Skeletal muscle tissue (tissue), 4 donors: ENCODE results near the gene FAM193B. TPM values are rescaled to one million over a fixed set of nuclear protein-coding genes. Genes with fewer than 3 reads are reported as not detected.

Experiments used
- H3K27ac ChIP-seq: one replicate; pipeline ENCODE4 v1.7.0; 2013; ENCODE audit warnings: mild to moderate bottlenecking, low read depth, low read length, inconsistent platforms
- H3K27me3 ChIP-seq, 3 donors: one replicate each; pipeline ENCODE4 v1.7.0; 2013; ENCODE audit warnings: low read length in 3 of 3; ENCODE audit not compliant: control insufficient read depth in 3 of 3, insufficient read depth in 3 of 3
- H3K36me3 ChIP-seq, 3 donors: one replicate each; pipeline ENCODE4 v1.7.0; 2013; ENCODE audit warnings: low read length in 3 of 3; ENCODE audit not compliant: control insufficient read depth in 3 of 3, insufficient read depth in 3 of 3
- H3K4me1 ChIP-seq, 3 donors: one replicate each; pipeline ENCODE4 v1.7.0; 2013; ENCODE audit warnings: low read length in 3 of 3, mild to moderate bottlenecking in 3 of 3; ENCODE audit not compliant: control insufficient read depth in 3 of 3, insufficient read depth in 3 of 3
- H3K4me3 ChIP-seq, 3 donors: one replicate each; pipeline ENCODE4 v1.7.0; 2013; ENCODE audit warnings: low read length in 3 of 3
- H3K9ac ChIP-seq, 3 donors: one replicate each; pipeline ENCODE4 v1.7.0; 2013; ENCODE audit warnings: low read length in 3 of 3, mild to moderate bottlenecking in 3 of 3, moderate library complexity in 2 of 3, low read depth in 1 of 3
- H3K9me3 ChIP-seq, 3 donors: one replicate each; pipeline ENCODE4 v1.7.0; 2013; ENCODE audit warnings: low read length in 3 of 3; ENCODE audit not compliant: control insufficient read depth in 3 of 3
- total RNA-seq: library from RNA; depleted of rRNA; stranded (reverse); fragments of >200 nt; gene quantifications from one replicate; pipeline ENCODE4 v1.2.3, GENCODE V29; 2014
- donor health status: Osteomylitis.

The FAM193B gene
- total RNA-seq, 1 donor from 2014 or later: 11.0 TPM

- H3K36me3 ChIP-seq: peaks cover 53 to 58% (median 55%) of the 10 kb centered on the region in 3 donors
- H3K27ac ChIP-seq: no peak overlapping the region
Observed at GRCh38 chr5:177511796-177512675, 42.3 kb downstream of the FAM193B start.

DNA sequence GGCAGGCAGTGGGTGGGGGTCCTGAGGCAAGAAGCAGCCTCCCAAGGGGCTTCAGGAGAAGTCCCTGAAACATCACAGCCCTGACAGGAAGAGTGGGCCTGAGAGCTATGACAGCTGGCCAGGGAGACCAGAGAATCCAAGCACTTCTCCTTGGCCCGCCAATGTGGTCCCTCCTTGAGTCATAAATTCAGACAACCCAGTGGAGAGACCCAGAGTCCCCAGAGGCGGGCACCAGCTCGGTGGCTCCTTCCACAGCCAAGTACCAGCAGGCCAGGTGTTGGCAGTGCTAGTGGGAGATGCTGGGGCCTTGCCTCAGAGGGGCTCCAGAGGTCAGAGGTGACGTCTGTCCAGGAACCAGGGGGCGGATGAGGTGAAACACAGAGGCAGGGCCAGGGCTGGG is 43.2 kb downstream of the FAM193B start:
- peaks cover 53 to 58% (median 55%) of the 10 kb centered on the region in 3 donors for H3K36me3 ChIP-seq
- no peaks in the 10 kb centered on the region for H3K27me3 ChIP-seq
- no peak overlapping the region for H3K27ac ChIP-seq
- H3K4me1 ChIP-seq: peaks cover 20 to 44% (median 27%) of the 10 kb centered on the region in 3 donors
- H3K9ac ChIP-seq: peak overlapping the region in 1 of 3 donors; percentile 14
- no peaks in the 10 kb centered on the region for H3K9me3 ChIP-seq
- no peak overlapping the region for H3K4me3 ChIP-seq

More at GRCh38 chr5:177511796-177512675, 42.3 kb downstream of the FAM193B start:
- Histone ChIP-seq H3K27me3 (no peaks in the 10 kb centered on the region), H3K4me1 (peaks cover 21 to 46% (median 29%) of the 10 kb centered on the region in 3 donors), H3K9me3 (no peaks in the 10 kb centered on the region), H3K9ac (no peak overlapping the region), H3K4me3 (no peak overlapping the region)

DNA sequence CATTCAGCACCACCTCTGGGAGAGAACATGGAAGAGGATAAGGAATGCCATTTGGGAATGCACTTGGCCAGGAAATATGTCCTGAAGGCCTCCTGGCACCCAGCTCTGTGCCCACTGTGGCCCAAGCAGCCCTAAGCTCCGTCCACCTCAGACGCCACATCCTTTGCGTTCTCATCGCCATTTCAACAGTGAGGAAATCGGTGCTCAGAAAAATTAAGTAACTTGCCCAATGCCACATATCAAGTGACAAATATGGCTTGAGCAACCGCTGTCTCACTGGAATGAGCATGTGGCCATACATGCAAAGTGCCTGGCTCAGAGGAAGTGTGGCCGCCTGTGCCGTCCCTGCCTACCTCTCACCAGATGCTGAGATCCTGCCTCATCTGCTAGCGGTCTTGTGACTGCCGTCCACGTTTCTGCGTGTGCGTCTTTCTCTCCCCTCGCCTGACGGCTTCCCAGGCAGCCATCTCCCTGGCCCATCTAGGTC is 43.8 kb downstream of the FAM193B start:
- Histone ChIP-seq H3K4me1 (peaks cover 14 to 38% (median 21%) of the 10 kb centered on the region in 3 donors), H3K27me3 (no peaks in the 10 kb centered on the region), H3K9ac (peak overlapping the region in 1 of 3 donors; percentile 14), H3K4me3 (no peak overlapping the region), H3K36me3 (peaks cover 51 to 54% (median 52%) of the 10 kb centered on the region in 3 donors), H3K9me3 (no peaks in the 10 kb centered on the region), H3K27ac (no peak overlapping the region)

GRCh38 chr5:177509991-177510566 is 44.3 kb downstream of the FAM193B start:
- peaks cover 45 to 49% (median 47%) of the 10 kb centered on the region in 3 donors for H3K36me3 ChIP-seq
- no peaks in the 10 kb centered on the region for H3K27me3 ChIP-seq
- H3K9ac ChIP-seq: peak overlapping the region in 1 of 3 donors; percentile 64
- H3K27ac ChIP-seq: no peak overlapping the region
- peaks cover 10 to 33% (median 16%) of the 10 kb centered on the region in 3 donors for H3K4me1 ChIP-seq
- H3K9me3 ChIP-seq: no peaks in the 10 kb centered on the region
- H3K4me3 ChIP-seq: peak overlapping the region in 1 of 3 donors; percentile 51

DNA sequence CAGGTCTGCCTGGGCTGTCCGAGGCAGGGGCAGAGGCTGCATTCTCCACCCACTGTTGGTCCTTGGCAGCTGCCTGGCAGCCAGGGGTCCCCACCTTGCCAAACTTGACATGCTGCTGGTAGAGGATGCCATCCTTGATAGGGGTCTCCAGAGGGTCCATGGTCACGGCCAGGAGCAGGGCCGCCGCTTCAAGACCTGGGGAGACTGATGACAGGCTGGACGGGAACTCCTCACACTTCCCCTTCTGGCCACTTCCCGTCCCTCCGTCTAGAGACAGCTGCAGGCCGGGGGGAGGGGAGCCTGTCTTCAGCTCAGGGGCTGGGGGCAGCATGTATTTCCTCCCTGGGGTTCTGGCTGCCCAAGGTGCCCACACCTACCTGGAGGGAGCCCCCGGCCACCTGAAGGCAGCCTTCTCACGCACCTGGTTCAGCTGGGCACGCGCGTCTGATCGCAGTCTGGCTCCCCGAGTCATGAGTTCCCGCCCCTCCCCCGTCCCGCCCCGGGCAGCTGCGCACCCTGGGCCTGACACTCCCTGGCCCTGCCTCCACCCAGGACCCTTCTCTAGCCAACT is 44.9 kb downstream of the FAM193B start, which contains the start of gene DOK3:
DOK3 (minus strand) TSS at position 446 of the 571 bp plus-strand sequence; CDS start at position 160, 286 bp downstream.
- H3K4me3 ChIP-seq: peak within 1 kb of the TSS; percentile 51 to 58 (median 52)
- peak within 1 kb of the TSS; percentile 51 for H3K27ac ChIP-seq
- H3K9ac ChIP-seq: peak within 1 kb of the TSS in 2 of 3 donors; percentile 64 to 67
- peaks cover 39 to 42% (median 40%) of the 10 kb centered on the region in 3 donors for H3K36me3 ChIP-seq
- no peaks in the 10 kb centered on the region for H3K9me3 ChIP-seq
- peaks cover 10 to 27% (median 10%) of the 10 kb centered on the region in 3 donors for H3K4me1 ChIP-seq
- no peaks in the 10 kb centered on the region for H3K27me3 ChIP-seq

DNA sequence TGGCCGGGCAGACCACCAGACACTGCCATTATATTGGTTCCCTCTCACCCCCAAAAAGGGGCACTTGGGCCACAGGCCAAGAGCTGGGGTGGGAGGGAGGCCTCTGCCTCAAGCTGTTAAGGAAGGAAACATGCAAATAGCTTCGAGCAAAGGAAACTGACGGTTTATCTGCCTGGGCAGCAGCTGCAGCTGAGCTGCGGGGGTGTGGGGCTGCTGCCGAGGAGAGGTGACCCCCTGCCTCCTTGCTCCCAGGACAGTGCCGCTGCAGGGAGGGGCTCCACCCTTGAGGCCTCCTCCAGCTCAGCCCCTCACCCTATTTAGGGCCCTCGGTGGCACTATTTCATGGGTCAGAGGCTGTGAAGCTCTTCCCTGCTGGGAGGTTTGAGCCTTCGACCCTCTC is 45.5 kb downstream of the FAM193B start:
- no peaks in the 10 kb centered on the region for H3K27me3 ChIP-seq
- H3K27ac ChIP-seq: peak overlapping the region; percentile 51
- H3K4me1 ChIP-seq: peaks cover 6 to 23% (median 10%) of the 10 kb centered on the region in 3 donors
- peak overlapping the region in 2 of 3 donors; percentile 64 to 67 for H3K9ac ChIP-seq
- H3K4me3 ChIP-seq: peak overlapping the region; percentile 51 to 58 (median 52)
- H3K36me3 ChIP-seq: peaks cover 33 to 36% (median 36%) of the 10 kb centered on the region in 3 donors
- H3K9me3 ChIP-seq: no peaks in the 10 kb centered on the region

DNA sequence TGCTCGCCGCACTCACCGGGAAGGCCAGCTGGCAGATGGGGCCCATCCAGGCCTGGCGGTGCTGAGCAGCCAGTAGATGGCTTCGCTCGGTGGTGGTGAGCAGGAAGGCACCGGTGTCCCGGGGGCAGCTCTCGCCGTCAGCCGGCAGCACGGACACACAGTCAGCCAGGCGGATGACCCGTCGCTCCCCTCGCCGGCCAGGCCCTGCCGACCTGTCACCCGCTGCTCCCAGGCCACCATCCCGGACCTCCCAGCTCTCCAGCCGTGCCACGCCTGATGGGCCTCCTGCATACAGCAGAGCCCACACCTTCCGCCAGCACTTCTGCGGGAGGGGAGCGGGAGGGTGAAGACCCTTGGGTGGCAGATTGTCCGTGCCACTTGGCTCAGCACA is 46.1 kb downstream of the FAM193B start:
- H3K4me3 ChIP-seq: peak overlapping the region in 1 of 3 donors; percentile 52
- H3K9me3 ChIP-seq: no peaks in the 10 kb centered on the region
- peak overlapping the region in 1 of 3 donors; percentile 64 for H3K9ac ChIP-seq
- H3K36me3 ChIP-seq: peaks cover 29 to 30% (median 30%) of the 10 kb centered on the region in 3 donors
- no peak overlapping the region for H3K27ac ChIP-seq
- H3K4me1 ChIP-seq: peaks cover 6 to 23% (median 10%) of the 10 kb centered on the region in 3 donors
- H3K27me3 ChIP-seq: no peaks in the 10 kb centered on the region

GRCh38 chr5:177507596-177508220 is 46.7 kb downstream of the FAM193B start:
- Histone ChIP-seq H3K4me3 (peak overlapping the region in 1 of 3 donors; percentile 52), H3K9me3 (no peaks in the 10 kb centered on the region), H3K4me1 (peaks cover 6 to 23% (median 10%) of the 10 kb centered on the region in 3 donors), H3K9ac (no peak overlapping the region), H3K27ac (no peak overlapping the region), H3K27me3 (no peaks in the 10 kb centered on the region), H3K36me3 (peaks cover 24 to 25% (median 25%) of the 10 kb centered on the region in 3 donors)

DNA sequence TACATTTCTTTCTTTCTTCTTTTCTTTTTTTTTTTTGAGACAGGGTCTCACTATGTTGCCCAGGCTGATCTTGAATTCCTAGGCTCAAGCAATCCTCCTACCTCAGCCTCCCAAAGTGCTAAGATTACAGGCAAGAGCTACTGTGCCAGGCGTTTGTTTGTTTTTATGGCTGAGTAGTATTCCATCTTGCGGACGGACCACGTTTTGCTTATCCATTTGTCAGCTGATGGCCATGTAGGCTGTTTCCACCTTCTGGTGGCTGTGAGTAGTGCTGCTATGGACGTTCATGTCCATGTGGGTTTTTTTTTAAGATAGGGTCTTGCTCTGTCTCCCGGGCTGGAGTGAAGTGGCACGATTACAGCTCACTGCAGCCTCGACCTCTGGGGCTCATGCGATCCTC is 47.2 kb downstream of the FAM193B start:
- H3K27ac ChIP-seq: no peak overlapping the region
- no peaks in the 10 kb centered on the region for H3K9me3 ChIP-seq
- H3K27me3 ChIP-seq: no peaks in the 10 kb centered on the region
- peaks cover 18 to 19% (median 19%) of the 10 kb centered on the region in 3 donors for H3K36me3 ChIP-seq
- no peak overlapping the region for H3K9ac ChIP-seq
- peaks cover 6 to 23% (median 10%) of the 10 kb centered on the region in 3 donors for H3K4me1 ChIP-seq
- no peak overlapping the region for H3K4me3 ChIP-seq
